ENCODE data around the gene TLNRD1. TPM values are rescaled to one million over a fixed set of nuclear protein-coding genes. Genes with fewer than 3 reads are reported as not detected.
A peak's percentile ranks its signal among the peaks of the same experiment; 100 is the strongest.

Gene TLNRD1
- total and polyA plus RNA-seq, 2 donors: 9.1 to 10.2 TPM

- DNase-seq (ENCODE audit: low read depth in 6 of 9, low spot score in 9 of 9): no peak
- H3K27ac ChIP-seq (ENCODE audit: low read depth in 1 of 2, low read length in 1 of 2): no peak overlapping the region
- no peaks in the 10 kb centered on the region for H3K27me3 ChIP-seq (ENCODE audit: control insufficient read depth in 2 of 2, insufficient read depth in 1 of 2, low read length in 1 of 2)
- WGBS: 78% methylated on average over 1 of the region's 1 CpG
- no peaks in the 10 kb centered on the region for H3K4me1 ChIP-seq (ENCODE audit: control insufficient read depth in 2 of 2, insufficient read depth in 2 of 2, low read length in 2 of 2)
- no peak overlapping the region for H3K4me3 ChIP-seq (ENCODE audit: low read length in 2 of 2)
- no peaks in the 10 kb centered on the region for H3K9me3 ChIP-seq (ENCODE audit: control insufficient read depth in 2 of 2, insufficient read depth in 1 of 2, low read length in 1 of 2)
- H3K36me3 ChIP-seq (ENCODE audit: control insufficient read depth in 2 of 2, insufficient read depth in 2 of 2, low read length in 1 of 2): no peaks in the 10 kb centered on the region
These were observed 15.9 kb downstream of the TLNRD1 start for GRCh38 chr15:81016489-81017068.

GRCh38 chr15:81018197-81018596, 17.5 kb downstream of the TLNRD1 start:
- DNase-seq (ENCODE audit: low read depth in 6 of 9, low spot score in 9 of 9): no peak
- 98% methylated on average over 2 of the region's 2 CpGs for WGBS
- Histone ChIP-seq H3K4me1 (ENCODE audit: control insufficient read depth in 2 of 2, insufficient read depth in 2 of 2, low read length in 2 of 2) (no peaks in the 10 kb centered on the region), H3K36me3 (ENCODE audit: control insufficient read depth in 2 of 2, insufficient read depth in 2 of 2, low read length in 1 of 2) (no peaks in the 10 kb centered on the region), H3K9me3 (ENCODE audit: control insufficient read depth in 2 of 2, insufficient read depth in 1 of 2, low read length in 1 of 2) (no peaks in the 10 kb centered on the region), H3K4me3 (ENCODE audit: low read length in 2 of 2) (no peak overlapping the region), H3K27me3 (ENCODE audit: control insufficient read depth in 2 of 2, insufficient read depth in 1 of 2, low read length in 1 of 2) (no peaks in the 10 kb centered on the region), H3K27ac (ENCODE audit: low read depth in 1 of 2, low read length in 1 of 2) (no peak overlapping the region)

DNA sequence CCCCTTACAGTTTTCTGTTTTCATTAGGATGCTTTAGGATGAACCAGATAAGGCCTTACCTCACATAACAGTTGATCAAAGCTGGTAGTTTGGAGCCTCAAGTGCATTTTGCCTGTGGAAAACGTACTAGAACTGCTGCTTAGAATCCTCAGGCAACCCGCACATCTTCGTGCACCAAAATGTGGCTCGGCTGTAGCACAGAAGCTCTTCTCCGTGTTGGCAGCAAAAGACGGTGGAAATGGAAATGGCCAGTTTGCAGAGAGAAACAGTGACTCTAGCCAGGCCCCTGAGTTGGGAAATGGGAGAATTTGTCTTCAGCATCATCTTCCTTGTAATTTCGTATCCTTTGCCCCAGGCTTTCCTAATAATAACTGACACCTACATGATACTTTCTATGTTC, 20.6 kb downstream of the TLNRD1 start:
- DNase-seq (ENCODE audit: low read depth in 6 of 9, low spot score in 9 of 9): no peak

GRCh38 chr15:81023483-81024264, 23.0 kb downstream of the TLNRD1 start:
- 55% methylated on average over 13 of the region's 13 CpGs for WGBS

More for the DNA sequence above, 20.6 kb downstream of the TLNRD1 start:
- Histone ChIP-seq H3K4me1 (ENCODE audit: control insufficient read depth in 2 of 2, insufficient read depth in 2 of 2, low read length in 2 of 2) (peaks cover 0 to 6% of the 10 kb centered on the region in 2 donors), H3K4me3 (ENCODE audit: low read length in 2 of 2) (no peak overlapping the region), H3K27me3 (ENCODE audit: control insufficient read depth in 2 of 2, insufficient read depth in 1 of 2, low read length in 1 of 2) (no peaks in the 10 kb centered on the region), H3K27ac (ENCODE audit: low read depth in 1 of 2, low read length in 1 of 2) (no peak overlapping the region), H3K36me3 (ENCODE audit: control insufficient read depth in 2 of 2, insufficient read depth in 2 of 2, low read length in 1 of 2) (no peaks in the 10 kb centered on the region), H3K9me3 (ENCODE audit: control insufficient read depth in 2 of 2, insufficient read depth in 1 of 2, low read length in 1 of 2) (no peaks in the 10 kb centered on the region)
- 99% methylated on average over 7 of the region's 7 CpGs for WGBS

DNA sequence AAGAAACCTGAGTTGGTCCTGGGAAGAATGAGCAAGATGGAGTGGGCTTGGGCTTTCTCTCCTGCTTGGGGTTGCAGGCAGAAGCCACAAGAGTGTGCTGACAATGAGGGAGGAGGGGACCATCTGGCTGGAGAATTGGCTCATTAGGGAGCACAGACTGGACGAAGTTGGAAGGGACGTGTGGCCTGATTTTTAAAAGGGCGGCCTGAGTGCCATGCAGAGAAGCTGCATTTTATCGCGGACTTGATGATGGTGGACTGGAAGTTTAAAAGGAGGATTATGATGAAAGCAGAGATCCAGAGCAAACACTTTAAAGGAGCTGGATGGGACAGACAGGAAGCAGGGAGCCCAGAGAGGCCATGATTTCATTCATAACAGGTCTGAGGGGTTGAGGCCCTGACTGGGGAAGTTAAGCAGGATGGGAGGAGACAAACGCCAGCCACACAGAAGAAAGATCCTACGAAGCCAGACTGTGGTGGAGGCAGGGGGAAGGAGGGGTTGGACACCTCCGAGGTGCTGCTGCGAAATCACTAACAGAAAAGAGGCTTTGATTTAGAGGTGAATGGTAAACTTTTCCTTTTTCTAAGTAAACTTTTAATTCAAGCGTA, 23.6 kb downstream of the TLNRD1 start:
- Histone ChIP-seq H3K4me3 (ENCODE audit: low read length in 2 of 2) (no peak overlapping the region), H3K9me3 (ENCODE audit: control insufficient read depth in 2 of 2, insufficient read depth in 1 of 2, low read length in 1 of 2) (no peaks in the 10 kb centered on the region), H3K4me1 (ENCODE audit: control insufficient read depth in 2 of 2, insufficient read depth in 2 of 2, low read length in 2 of 2) (peaks cover 0 to 6% of the 10 kb centered on the region in 2 donors), H3K27ac (ENCODE audit: low read depth in 1 of 2, low read length in 1 of 2) (peak overlapping the region; percentile 6 to 7), H3K36me3 (ENCODE audit: control insufficient read depth in 2 of 2, insufficient read depth in 2 of 2, low read length in 1 of 2) (no peaks in the 10 kb centered on the region), H3K27me3 (ENCODE audit: control insufficient read depth in 2 of 2, insufficient read depth in 1 of 2, low read length in 1 of 2) (no peaks in the 10 kb centered on the region)
- peak in 1 of 9 donors; percentile 24 for DNase-seq (ENCODE audit: low read depth in 6 of 9, low spot score in 9 of 9)
- WGBS: 78% methylated on average over 10 of the region's 10 CpGs

More at GRCh38 chr15:81023483-81024264, 23.0 kb downstream of the TLNRD1 start:
- H3K27me3 ChIP-seq (ENCODE audit: control insufficient read depth in 2 of 2, insufficient read depth in 1 of 2, low read length in 1 of 2): no peaks in the 10 kb centered on the region
- H3K27ac ChIP-seq (ENCODE audit: low read depth in 1 of 2, low read length in 1 of 2): peak overlapping the region in 1 of 2 donors; percentile 7
- H3K9me3 ChIP-seq (ENCODE audit: control insufficient read depth in 2 of 2, insufficient read depth in 1 of 2, low read length in 1 of 2): no peaks in the 10 kb centered on the region
- peak in 4 of 9 donors; percentile 3 to 36 (median 12) for DNase-seq (ENCODE audit: low read depth in 6 of 9, low spot score in 9 of 9)
- no peak overlapping the region for H3K4me3 ChIP-seq (ENCODE audit: low read length in 2 of 2)
- no peaks in the 10 kb centered on the region for H3K36me3 ChIP-seq (ENCODE audit: control insufficient read depth in 2 of 2, insufficient read depth in 2 of 2, low read length in 1 of 2)
- H3K4me1 ChIP-seq (ENCODE audit: control insufficient read depth in 2 of 2, insufficient read depth in 2 of 2, low read length in 2 of 2): peaks cover 0 to 6% of the 10 kb centered on the region in 2 donors

GRCh38 chr15:81024936-81025335, 24.2 kb downstream of the TLNRD1 start:
- no peak for DNase-seq (ENCODE audit: low read depth in 6 of 9, low spot score in 9 of 9)
- Histone ChIP-seq H3K27me3 (ENCODE audit: control insufficient read depth in 2 of 2, insufficient read depth in 1 of 2, low read length in 1 of 2) (no peaks in the 10 kb centered on the region), H3K27ac (ENCODE audit: low read depth in 1 of 2, low read length in 1 of 2) (no peak overlapping the region), H3K4me3 (ENCODE audit: low read length in 2 of 2) (no peak overlapping the region), H3K36me3 (ENCODE audit: control insufficient read depth in 2 of 2, insufficient read depth in 2 of 2, low read length in 1 of 2) (no peaks in the 10 kb centered on the region), H3K4me1 (ENCODE audit: control insufficient read depth in 2 of 2, insufficient read depth in 2 of 2, low read length in 2 of 2) (peaks cover 0 to 6% of the 10 kb centered on the region in 2 donors), H3K9me3 (ENCODE audit: control insufficient read depth in 2 of 2, insufficient read depth in 1 of 2, low read length in 1 of 2) (no peaks in the 10 kb centered on the region)
- 96% methylated on average over 8 of the region's 8 CpGs for WGBS

- no peak overlapping the region for H3K27ac ChIP-seq (ENCODE audit: low read depth in 1 of 2, low read length in 1 of 2)
- WGBS: 97% methylated on average over 4 of the region's 4 CpGs
- DNase-seq (ENCODE audit: low read depth in 6 of 9, low spot score in 9 of 9): no peak
These were observed 25.1 kb downstream of the TLNRD1 start for GRCh38 chr15:81025721-81026370.

GRCh38 chr15:81026836-81027599, 26.3 kb downstream of the TLNRD1 start:
- Histone ChIP-seq H3K27me3 (ENCODE audit: control insufficient read depth in 2 of 2, insufficient read depth in 1 of 2, low read length in 1 of 2) (no peaks in the 10 kb centered on the region), H3K4me1 (ENCODE audit: control insufficient read depth in 2 of 2, insufficient read depth in 2 of 2, low read length in 2 of 2) (peaks cover 0 to 6% of the 10 kb centered on the region in 2 donors), H3K9me3 (ENCODE audit: control insufficient read depth in 2 of 2, insufficient read depth in 1 of 2, low read length in 1 of 2) (no peaks in the 10 kb centered on the region), H3K4me3 (ENCODE audit: low read length in 2 of 2) (no peak overlapping the region), H3K27ac (ENCODE audit: low read depth in 1 of 2, low read length in 1 of 2) (no peak overlapping the region), H3K36me3 (ENCODE audit: control insufficient read depth in 2 of 2, insufficient read depth in 2 of 2, low read length in 1 of 2) (no peaks in the 10 kb centered on the region)
- no peak for DNase-seq (ENCODE audit: low read depth in 6 of 9, low spot score in 9 of 9)
- WGBS: 98% methylated on average over 2 of the region's 2 CpGs

More at GRCh38 chr15:81025721-81026370, 25.1 kb downstream of the TLNRD1 start:
- Histone ChIP-seq H3K36me3 (ENCODE audit: control insufficient read depth in 2 of 2, insufficient read depth in 2 of 2, low read length in 1 of 2) (no peaks in the 10 kb centered on the region), H3K9me3 (ENCODE audit: control insufficient read depth in 2 of 2, insufficient read depth in 1 of 2, low read length in 1 of 2) (no peaks in the 10 kb centered on the region), H3K4me1 (ENCODE audit: control insufficient read depth in 2 of 2, insufficient read depth in 2 of 2, low read length in 2 of 2) (peaks cover 0 to 6% of the 10 kb centered on the region in 2 donors), H3K4me3 (ENCODE audit: low read length in 2 of 2) (no peak overlapping the region), H3K27me3 (ENCODE audit: control insufficient read depth in 2 of 2, insufficient read depth in 1 of 2, low read length in 1 of 2) (no peaks in the 10 kb centered on the region)

Data from thymus (tissue), 11 donors.